Psoas muscle (tissue), 8 donors: ENCODE results near the gene IRX2. TPM values are rescaled to one million over a fixed set of nuclear protein-coding genes. Genes with fewer than 3 reads are reported as not detected.
A peak's percentile ranks its signal among the peaks of the same experiment; 100 is the strongest.

ENCODE experiments used
- ATAC-seq, 4 donors: fragments of 200-7000 bp; cut with Tn5 transposase; one replicate each; pipeline ENCODE4 v1.9.1; 2020; ENCODE audit warnings: moderate library complexity in 3 of 4, mild to moderate bottlenecking in 2 of 4
- DNase-seq, 2 donors: peaks; one replicate each; pipeline ENCODE4 v3.0.0-alpha.2; 2020
- H3K27ac ChIP-seq: fragments of 200-600 bp; one replicate; pipeline ENCODE4 v1.8.0; 2022
- H3K27me3 ChIP-seq, 3 donors: fragments of 200-600 bp in 1 of 3; one replicate each; pipeline versions ENCODE4 v1.6.1 to v1.8.0; 2013 to 2022; ENCODE audit warnings: low read length in 2 of 3, mild to moderate bottlenecking in 2 of 3, moderate library complexity in 1 of 3; ENCODE audit not compliant: insufficient read depth in 3 of 3
- H3K36me3 ChIP-seq, 2 donors: fragments of 200-600 bp in 1 of 2; one replicate each; pipeline versions ENCODE4 v1.6.1 to v1.8.0; 2013 to 2022; ENCODE audit warnings: low read depth in 1 of 2, mild to moderate bottlenecking in 1 of 2, moderate library complexity in 1 of 2; ENCODE audit not compliant: insufficient read depth in 1 of 2
- H3K4me1 ChIP-seq: fragments of 200-600 bp; one replicate; pipeline ENCODE4 v1.8.0; 2022
- H3K4me3 ChIP-seq: fragments of 200-600 bp; one replicate; pipeline ENCODE4 v1.8.0; 2022; ENCODE audit warnings: mild to moderate bottlenecking
- H3K9me3 ChIP-seq: fragments of 200-600 bp; one replicate; pipeline ENCODE4 v1.8.0; 2022
- CTCF ChIP-seq: fragments of 200-600 bp; IDR thresholded peaks from one replicate; pipeline ENCODE4 v1.8.0; 2022; ENCODE audit warnings: antibody characterized with exemption
- WGBS, 3 donors: extraction: QIAGEN DNeasy Blood & Tissue Kit; methylation state at CpG; one replicate each; pipeline versions ENCODE4 v1.1.6 to v1.1.7; 2013; 5-methylcytosine and 5-hydroxymethylcytosine counted together
- intact Hi-C, 2 donors: fragments of 100-400 bp; cut with DNase I; formaldehyde crosslinking; loops; one replicate each; pipeline versions ENCODE4 v1.11.0 to v1.14.2; 2022
- polyA plus RNA-seq, 3 donors: library from polyadenylated mRNA; stranded (reverse); fragments of 200-250 nt; gene quantifications; one replicate each; pipeline ENCODE4 v1.2.3, GENCODE V29; 2013
- total RNA-seq, 4 donors: library from RNA; stranded (reverse); fragmentation: NEBNext Ultra II Directional in 2 of 4; extraction: Animal tissue kit (Norgen Biotek cat#: 25700) in 2 of 4; gene quantifications; one replicate each; pipeline versions ENCODE4 v1.2.1 to v1.2.4, GENCODE V29; 2021 to 2023
- donor health status: healthy with polysubstance abuse.
- donor health status: DM: no; HTN: no; CAD: no; lungs with moderate emphysema.
- donor health status: Bipolar disorder and iron deficiency.
- donor health status: healthy.
- donor health status: DM: yes; HTN: yes; CAD: no.
- donor health status: DM: no; HTN: no; CAD: no.
- donor health status: DM: no; HTN: no; CAD: no.
- donor health status: DM: yes; HTN: yes; CAD: no.

IRX2 gene
- total and polyA plus RNA-seq, 7 donors, result 0.03 to 0.17 (median 0.08) TPM; not detected in 3

- no peaks in the 10 kb centered on the region for H3K4me1 ChIP-seq
- H3K4me3 ChIP-seq, result peak overlapping the region; percentile 31
- peaks cover 11 to 92% (median 46%) of the 10 kb centered on the region in 3 donors for H3K27me3 ChIP-seq
- 1% methylated on average over 69 to 110 of the region's 110 CpGs for WGBS, 3 donors
- H3K36me3 ChIP-seq, result no peaks in the 10 kb centered on the region
- no peak for TF ChIP-seq CTCF
- no peak for ATAC-seq
- DNase-seq, result no peak
- H3K27ac ChIP-seq, result no peak overlapping the region
- H3K9me3 ChIP-seq, result no peaks in the 10 kb centered on the region
- intact Hi-C loops, result no loop called here
Observed at GRCh38 chr5:2750758-2751464, 566 bp downstream of the IRX2 start.

GRCh38 chr5:2750026-2750757, 1.3 kb downstream of the IRX2 start:
- H3K27ac ChIP-seq, result no peak overlapping the region
- TF ChIP-seq CTCF, result no peak
- H3K36me3 ChIP-seq, result no peaks in the 10 kb centered on the region
- no peaks in the 10 kb centered on the region for H3K4me1 ChIP-seq
- DNase-seq, result no peak
- intact Hi-C loops, result no loop called here
- peaks cover 15 to 92% (median 41%) of the 10 kb centered on the region in 3 donors for H3K27me3 ChIP-seq
- no peaks in the 10 kb centered on the region for H3K9me3 ChIP-seq
- H3K4me3 ChIP-seq, result peak overlapping the region; percentile 31
- WGBS, 3 donors, result 3 to 7% (median 5%) methylated on average over 63 of the region's 63 CpGs
- ATAC-seq, result no peak

GRCh38 chr5:2749514-2750025, 1.9 kb downstream of the IRX2 start:
- no peak overlapping the region for H3K4me3 ChIP-seq
- no peak overlapping the region for H3K27ac ChIP-seq
- WGBS, 3 donors, result 7 to 12% (median 12%) methylated on average over 45 of the region's 45 CpGs
- no peaks in the 10 kb centered on the region for H3K4me1 ChIP-seq
- DNase-seq (no peak), ATAC-seq (no peak)
- intact Hi-C loops, result no loop called here
- TF ChIP-seq CTCF, result no peak
- H3K9me3 ChIP-seq, result no peaks in the 10 kb centered on the region
- peaks cover 15 to 92% (median 35%) of the 10 kb centered on the region in 3 donors for H3K27me3 ChIP-seq
- H3K36me3 ChIP-seq, result no peaks in the 10 kb centered on the region

GRCh38 chr5:2748861-2749513, 2.5 kb downstream of the IRX2 start:
- no peaks in the 10 kb centered on the region for H3K4me1 ChIP-seq
- ATAC-seq, result no peak
- H3K27ac ChIP-seq, result no peak overlapping the region
- intact Hi-C loops, result no loop called here
- H3K36me3 ChIP-seq, result no peaks in the 10 kb centered on the region
- H3K9me3 ChIP-seq, result no peaks in the 10 kb centered on the region
- H3K4me3 ChIP-seq, result no peak overlapping the region
- peaks cover 15 to 92% (median 32%) of the 10 kb centered on the region in 3 donors for H3K27me3 ChIP-seq
- no peak for DNase-seq
- no peak for TF ChIP-seq CTCF
- WGBS, 3 donors, result 7 to 10% (median 8%) methylated on average over 63 to 71 of the region's 71 CpGs
